Suprapubic skin (tissue), 4 donors: ENCODE measurements around the gene CAPZB. TPM values are rescaled to one million over a fixed set of nuclear protein-coding genes. Genes with fewer than 3 reads are reported as not detected.
"Not testable (repeated sequence)": the region's sequence is repeated elsewhere in the genome, so short reads cannot be mapped to it uniquely, and the experiment has no call there.

Source experiments
- DNase-seq, 2 donors: peaks; one replicate each; pipeline ENCODE4 v3.0.0-alpha.2; 2019; ENCODE audit warnings: low spot score in 2 of 2
- H3K27ac ChIP-seq: fragments of 200-600 bp; sonication (generic); one replicate; pipeline ENCODE4 v1.5.1; 2019
- H3K27me3 ChIP-seq: fragments of 200-600 bp; sonication (generic); one replicate; pipeline ENCODE4 v1.5.1; 2019
- H3K36me3 ChIP-seq: fragments of 200-600 bp; sonication (generic); one replicate; pipeline ENCODE4 v1.5.1; 2019
- H3K4me1 ChIP-seq: fragments of 200-600 bp; sonication (generic); one replicate; pipeline ENCODE4 v1.5.1; 2019
- H3K4me3 ChIP-seq: fragments of 200-600 bp; sonication (generic); one replicate; pipeline ENCODE4 v1.5.1; 2019; ENCODE audit warnings: mild to moderate bottlenecking
- H3K9me3 ChIP-seq: fragments of 200-600 bp; sonication (generic); one replicate; pipeline ENCODE4 v1.5.1; 2019
- EP300 ChIP-seq: sonication (generic); formaldehyde crosslinking; IDR thresholded peaks from one replicate; pipeline ENCODE4 v1.6.1; 2017; ENCODE audit warnings: antibody characterized with exemption
- POLR2A ChIP-seq, 2 donors: fragments of 450-650 bp; IDR thresholded peaks; one replicate each; pipeline ENCODE4 v1.6.1; 2017; ENCODE audit warnings: antibody characterized with exemption in 2 of 2, mild to moderate bottlenecking in 2 of 2, moderate library complexity in 2 of 2
- POLR2AphosphoS5 ChIP-seq, 3 donors: sonication (generic); formaldehyde crosslinking; IDR thresholded peaks; one replicate each; pipeline ENCODE4 v1.6.1; 2017; ENCODE audit warnings: antibody characterized with exemption in 3 of 3
- WGBS: methylation state at CpG from one replicate; pipeline ENCODE4 v1.1.5; 2018; 5-methylcytosine and 5-hydroxymethylcytosine counted together
- total RNA-seq, 4 donors: library from RNA; depleted of rRNA; stranded (reverse); fragments of >200 nt; gene quantifications; one replicate each; pipeline ENCODE4 v1.1.0, GENCODE V29; 2016
- TF ChIP-seq, protein P1 (sequence below), 2 donors: fragments of 200-600 bp in 1 of 2; fragments of 450-650 bp in 1 of 2; sonication (generic) in 1 of 2; IDR thresholded peaks; one replicate each; pipeline ENCODE4 v1.5.1; 2016 to 2019; ENCODE audit warnings: antibody characterized with exemption in 2 of 2, mild to moderate bottlenecking in 1 of 2, moderate library complexity in 1 of 2

CAPZB gene
- total RNA-seq, 4 donors from 2014 or later: 101 to 130 (median 126) TPM

DNA sequence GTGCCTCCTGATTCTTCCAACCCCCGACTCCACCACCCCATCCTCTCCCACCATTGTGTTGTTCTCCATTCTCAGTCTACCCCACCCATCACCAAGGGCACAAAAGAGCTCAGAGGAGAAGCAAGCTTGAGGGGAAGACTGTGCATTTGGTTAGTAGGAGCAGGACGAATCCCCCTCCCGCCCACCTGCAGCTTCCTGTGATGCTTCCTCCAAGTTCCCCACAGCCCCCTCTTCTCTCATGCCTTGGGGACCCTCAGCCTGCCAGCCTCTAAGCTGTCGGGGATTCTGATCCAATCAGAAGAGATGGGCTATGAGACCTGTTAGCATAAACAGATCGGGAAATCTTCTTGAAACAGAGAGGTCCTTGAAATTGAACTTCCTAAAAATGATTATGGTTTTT is 22.2 kb upstream of the CAPZB start:
- Histone ChIP-seq H3K4me1 (peaks cover 25% of the 10 kb centered on the region), H3K36me3 (no peaks in the 10 kb centered on the region), H3K27me3 (no peaks in the 10 kb centered on the region), H3K4me3 (no peak overlapping the region), H3K27ac (no peak overlapping the region), H3K9me3 (no peaks in the 10 kb centered on the region)
- TF ChIP-seq, protein P1, sequence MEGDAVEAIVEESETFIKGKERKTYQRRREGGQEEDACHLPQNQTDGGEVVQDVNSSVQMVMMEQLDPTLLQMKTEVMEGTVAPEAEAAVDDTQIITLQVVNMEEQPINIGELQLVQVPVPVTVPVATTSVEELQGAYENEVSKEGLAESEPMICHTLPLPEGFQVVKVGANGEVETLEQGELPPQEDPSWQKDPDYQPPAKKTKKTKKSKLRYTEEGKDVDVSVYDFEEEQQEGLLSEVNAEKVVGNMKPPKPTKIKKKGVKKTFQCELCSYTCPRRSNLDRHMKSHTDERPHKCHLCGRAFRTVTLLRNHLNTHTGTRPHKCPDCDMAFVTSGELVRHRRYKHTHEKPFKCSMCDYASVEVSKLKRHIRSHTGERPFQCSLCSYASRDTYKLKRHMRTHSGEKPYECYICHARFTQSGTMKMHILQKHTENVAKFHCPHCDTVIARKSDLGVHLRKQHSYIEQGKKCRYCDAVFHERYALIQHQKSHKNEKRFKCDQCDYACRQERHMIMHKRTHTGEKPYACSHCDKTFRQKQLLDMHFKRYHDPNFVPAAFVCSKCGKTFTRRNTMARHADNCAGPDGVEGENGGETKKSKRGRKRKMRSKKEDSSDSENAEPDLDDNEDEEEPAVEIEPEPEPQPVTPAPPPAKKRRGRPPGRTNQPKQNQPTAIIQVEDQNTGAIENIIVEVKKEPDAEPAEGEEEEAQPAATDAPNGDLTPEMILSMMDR (IDR thresholded peaks at IDR 0.05): no peak
- TF ChIP-seq POLR2A (IDR thresholded peaks at IDR 0.05): no peak
- no peak for TF ChIP-seq EP300
- no peak for TF ChIP-seq POLR2AphosphoS5 (IDR thresholded peaks at IDR 0.05)
- 89% methylated on average over 5 of the region's 5 CpGs for WGBS
- DNase-seq: no peak

DNA sequence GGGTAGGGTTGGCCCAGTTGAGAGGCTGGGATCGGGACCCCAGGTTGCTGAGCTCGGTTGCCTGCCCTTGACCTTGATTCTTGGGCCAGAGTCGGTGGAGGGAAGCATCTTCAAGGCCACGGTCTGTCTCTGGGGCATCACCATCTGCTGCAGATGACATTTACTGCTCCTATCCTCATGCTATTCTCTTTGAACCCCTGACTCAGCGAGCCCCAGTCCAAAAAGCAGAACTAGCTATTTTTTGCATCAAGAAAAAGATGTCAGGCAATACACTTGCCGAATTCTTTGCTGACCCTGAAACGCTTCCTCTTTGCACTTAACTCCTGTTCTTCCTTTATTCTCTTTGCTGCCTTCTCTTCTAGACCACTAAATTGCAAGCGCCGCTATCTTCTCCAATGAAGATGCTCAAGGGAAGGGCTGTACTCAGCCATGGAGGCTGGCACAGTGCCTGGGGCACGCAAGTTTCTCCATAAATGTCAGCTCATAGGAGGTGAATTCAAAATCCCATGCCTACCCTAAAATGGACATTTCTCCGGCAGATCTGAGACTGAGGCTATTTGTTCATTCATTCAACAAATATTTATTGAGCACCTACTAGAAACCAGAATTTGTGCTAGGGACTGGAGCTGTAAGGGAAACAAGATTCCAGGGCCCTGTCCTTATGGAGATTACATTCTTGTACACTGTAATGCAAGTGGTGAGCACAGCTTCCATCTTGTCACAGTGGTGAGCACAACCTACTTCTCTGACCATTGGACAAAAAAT is 20.5 kb upstream of the CAPZB start:
- WGBS: 58% methylated on average over 8 of the region's 11 CpGs
- H3K36me3 ChIP-seq: no peaks in the 10 kb centered on the region
- peak overlapping the region; percentile 85 for H3K27ac ChIP-seq
- no peak for DNase-seq
- H3K4me1 ChIP-seq: peaks cover 25% of the 10 kb centered on the region
- H3K27me3 ChIP-seq: no peaks in the 10 kb centered on the region
- H3K9me3 ChIP-seq: no peaks in the 10 kb centered on the region
- TF ChIP-seq EP300 (no peak), POLR2AphosphoS5 (IDR thresholded peaks at IDR 0.05) (no peak), POLR2A (IDR thresholded peaks at IDR 0.05) (no peak)
- TF ChIP-seq, protein P1 (IDR thresholded peaks at IDR 0.05): no peak
- H3K4me3 ChIP-seq: no peak overlapping the region

DNA sequence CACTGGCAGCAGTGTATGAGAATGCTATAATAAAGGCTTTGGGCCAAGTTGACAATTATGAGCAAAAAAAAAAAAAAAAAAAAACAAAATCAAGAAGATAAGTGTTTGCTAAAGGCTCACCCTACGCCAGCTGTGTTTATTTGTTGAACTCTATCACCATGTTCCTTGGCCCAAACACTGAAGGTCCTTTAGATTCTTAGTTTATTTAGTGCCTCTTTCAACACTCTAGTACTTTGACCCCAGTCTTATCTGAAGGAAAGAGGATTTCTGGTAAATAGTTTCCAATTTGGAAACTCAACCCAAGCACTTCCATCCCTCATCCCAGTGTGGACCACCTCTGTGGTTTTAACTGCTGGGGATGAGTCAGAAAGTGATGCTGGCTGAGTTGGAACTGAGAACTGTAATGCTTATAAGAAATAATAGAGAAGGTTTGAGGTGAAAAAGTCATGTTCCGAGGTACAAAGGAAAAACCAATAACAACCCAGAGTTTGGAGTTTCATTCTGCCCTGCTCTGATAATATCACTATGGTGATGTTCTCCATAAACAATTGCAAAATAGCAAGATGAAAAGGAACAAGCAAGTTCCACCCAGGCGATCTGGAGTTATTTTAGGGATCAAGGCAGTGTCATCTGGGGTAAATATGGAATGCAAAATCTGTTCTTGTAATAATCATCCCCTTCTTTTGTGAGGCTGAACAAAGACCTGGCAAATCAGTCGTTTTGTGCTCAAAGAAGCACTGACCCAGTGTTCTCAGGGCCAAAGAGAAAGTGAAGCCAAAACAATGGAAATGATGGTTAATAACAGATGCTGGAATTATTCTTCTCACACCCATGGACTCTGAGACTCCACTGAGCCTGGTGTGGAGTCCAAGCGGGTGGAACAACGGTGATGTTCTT is 19.7 kb upstream of the CAPZB start:
- peak in 2 of 3 donors; percentile 7 to 23 for TF ChIP-seq POLR2AphosphoS5 (IDR thresholded peaks at IDR 0.05)
- TF ChIP-seq POLR2A (IDR thresholded peaks at IDR 0.05): no peak
- no peak for TF ChIP-seq EP300
- TF ChIP-seq, protein P1 (IDR thresholded peaks at IDR 0.05): no peak
- H3K36me3 ChIP-seq: no peaks in the 10 kb centered on the region
- WGBS: 35% methylated on average over 6 of the region's 6 CpGs
- H3K27ac ChIP-seq: peak overlapping the region; percentile 85
- H3K4me3 ChIP-seq: no peak overlapping the region
- no peak for DNase-seq
- no peaks in the 10 kb centered on the region for H3K27me3 ChIP-seq
- H3K4me1 ChIP-seq: peaks cover 25% of the 10 kb centered on the region
- H3K9me3 ChIP-seq: no peaks in the 10 kb centered on the region

DNA sequence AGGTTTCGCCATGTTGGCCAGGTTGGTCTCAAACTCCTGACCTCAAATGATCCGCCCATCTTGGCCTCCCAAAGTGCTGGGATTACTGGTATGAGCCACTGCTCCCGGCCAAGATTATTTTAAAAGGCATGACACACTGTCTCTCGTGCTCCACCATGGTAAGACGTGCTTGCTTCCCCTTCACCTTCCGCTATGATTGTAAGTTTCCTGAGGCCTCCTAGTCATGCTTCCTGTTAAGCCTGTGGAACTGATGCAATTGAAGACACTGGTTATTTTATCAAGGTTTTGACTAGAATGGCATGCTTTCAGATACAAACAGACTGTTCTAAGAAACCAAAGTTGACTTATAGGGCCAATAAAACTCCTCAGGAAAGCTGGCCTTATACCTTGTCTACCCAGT is 16.9 kb upstream of the CAPZB start:
- not testable (repeated sequence) for H3K9me3 ChIP-seq, H3K36me3 ChIP-seq, H3K27ac ChIP-seq, DNase-seq, H3K4me3 ChIP-seq, H3K27me3 ChIP-seq
- WGBS: 87% methylated on average over 6 of the region's 6 CpGs
- peaks cover 21% of the 10 kb centered on the region for H3K4me1 ChIP-seq

DNA sequence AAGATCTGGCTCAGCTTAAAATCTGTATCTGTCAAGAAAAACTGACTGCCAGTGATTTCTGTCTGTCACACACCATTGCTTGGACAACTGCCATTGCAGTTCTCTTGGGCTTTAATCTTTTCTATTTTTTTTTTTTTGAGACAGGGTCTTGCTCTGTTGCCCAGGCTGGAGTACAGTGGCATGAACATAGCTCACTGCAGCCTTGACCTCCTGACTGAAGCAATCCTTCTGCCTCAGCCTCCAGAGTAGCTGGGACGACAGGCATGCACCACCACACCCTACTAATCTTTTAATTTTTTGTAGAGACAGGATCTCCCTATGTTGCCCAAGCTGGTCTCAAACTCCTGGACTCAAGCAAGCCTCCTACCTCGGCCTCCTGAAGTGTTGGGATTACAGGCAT is 14.5 kb upstream of the CAPZB start:
- WGBS: 80% methylated on average over 2 of the region's 2 CpGs
- not testable (repeated sequence) for H3K9me3 ChIP-seq, DNase-seq, H3K27ac ChIP-seq, H3K4me3 ChIP-seq, H3K27me3 ChIP-seq, H3K36me3 ChIP-seq
- peaks cover 20% of the 10 kb centered on the region for H3K4me1 ChIP-seq

DNA sequence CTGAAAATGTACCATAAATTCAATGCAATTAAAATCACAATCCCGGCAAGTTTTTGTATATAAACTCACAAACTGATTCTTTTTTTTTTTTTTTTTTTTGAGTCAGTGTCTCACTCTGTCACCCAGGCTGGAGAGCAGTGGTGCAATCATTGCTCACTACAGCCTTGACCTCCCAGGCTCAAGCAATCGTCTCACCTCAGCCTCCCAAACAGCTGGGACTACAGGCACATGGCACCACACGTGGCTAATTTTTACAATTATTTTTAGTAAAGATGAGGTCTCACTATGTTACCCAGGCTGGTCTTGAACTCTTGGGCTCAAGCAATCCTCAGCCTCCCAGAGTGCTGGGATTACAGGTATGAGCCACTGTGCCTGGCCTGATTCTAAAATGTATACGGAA is 12.1 kb upstream of the CAPZB start:
- DNase-seq, H3K27me3 ChIP-seq, H3K9me3 ChIP-seq, H3K36me3 ChIP-seq, H3K4me3 ChIP-seq, H3K27ac ChIP-seq: not testable (repeated sequence)
- peaks cover 20% of the 10 kb centered on the region for H3K4me1 ChIP-seq
- WGBS: 88% methylated on average over 4 of the region's 4 CpGs
